PC-9 (cell line): ENCODE results near the gene APH1A. TPM values are rescaled to one million over a fixed set of nuclear protein-coding genes. Genes with fewer than 3 reads are reported as not detected.

Experiments
- BruUV-seq: library from RNA; stranded (reverse); fragments of 400-500 nt; replicated peaks from 2 replicates; lab custom pipeline; 2021; lab: Mats Ljungman, UMichigan
- CTCF ChIA-PET: fragments of 300-600 bp; sonication (Branson Sonifier 250); formaldehyde crosslinking; loops from one replicate; lab custom pipeline; 2022; ENCODE audit warnings: antibody characterized with exemption; lab: Charles Lee
- POLR2A ChIA-PET: fragments of 300-600 bp; sonication (Branson Sonifier 250); formaldehyde crosslinking; loops from one replicate; lab custom pipeline; 2022; ENCODE audit warnings: antibody characterized with exemption; ENCODE audit not compliant: unreplicated experiment; lab: Charles Lee
- DNase-seq, 2 experiments: peaks; one replicate each; pipeline versions ENCODE4 v3.0.0 to v3.0.0-alpha.2; 2015 to 2022; ENCODE audit warnings: mixed read lengths in 1 of 2
- H2AFZ ChIP-seq: fragments of 200-600 bp; sonication (generic); 2 replicates; pipeline ENCODE4 v1.8.1; 2017; ENCODE audit warnings: antibody characterized with exemption
- H3F3A ChIP-seq: fragments of 200-600 bp; sonication (generic); 2 replicates; pipeline ENCODE4 v1.8.1; 2017; ENCODE audit warnings: antibody characterized with exemption, mild to moderate bottlenecking, low read depth; ENCODE audit not compliant: insufficient read depth
- H3K27ac ChIP-seq: fragments of 200-600 bp; sonication (generic); 2 replicates; pipeline ENCODE4 v1.6.1; 2016; ENCODE audit warnings: mixed run types
- H3K27me3 ChIP-seq: fragments of 200-600 bp; sonication (generic); 2 replicates; pipeline ENCODE4 v1.6.1; 2016; ENCODE audit warnings: low read depth, mixed run types; ENCODE audit not compliant: insufficient read depth
- H3K36me3 ChIP-seq: fragments of 200-600 bp; sonication (generic); 2 replicates; pipeline ENCODE4 v1.6.1; 2016; ENCODE audit warnings: low read depth, mixed run types
- H3K4me1 ChIP-seq: fragments of 200-600 bp; sonication (generic); replicated peaks from 2 replicates; pipeline ENCODE4 v1.6.1; 2016; ENCODE audit warnings: mixed run types; ENCODE audit not compliant: insufficient read depth
- H3K4me2 ChIP-seq: fragments of 200-600 bp; sonication (generic); 2 replicates; pipeline ENCODE4 v1.6.1; 2017; ENCODE audit warnings: mixed run types
- H3K4me3 ChIP-seq: fragments of 200-600 bp; sonication (generic); 2 replicates; pipeline ENCODE4 v1.6.1; 2016; ENCODE audit warnings: mixed run types
- H3K79me2 ChIP-seq: fragments of 200-600 bp; sonication (generic); 2 replicates; pipeline ENCODE4 v1.6.1; 2017; ENCODE audit warnings: low read depth, mixed run types
- H3K9me2 ChIP-seq: fragments of 200-600 bp; sonication (generic); 2 replicates; pipeline ENCODE4 v1.8.1; 2017; ENCODE audit warnings: mild to moderate bottlenecking; ENCODE audit not compliant: insufficient read depth
- H3K9me3 ChIP-seq: fragments of 200-600 bp; sonication (generic); 2 replicates; pipeline ENCODE4 v1.8.1; 2016; ENCODE audit warnings: low read depth; ENCODE audit not compliant: insufficient read depth
- H4K20me1 ChIP-seq: fragments of 200-600 bp; sonication (generic); 2 replicates; pipeline ENCODE4 v1.8.1; 2017; ENCODE audit not compliant: insufficient read depth
- EZH2 ChIP-seq: fragments of 200-600 bp; sonication (generic); IDR thresholded peaks from 2 replicates; pipeline ENCODE4 v1.8.0; 2017; ENCODE audit warnings: antibody characterized with exemption, low read depth
- intact Hi-C: fragments of 100-400 bp; cut with micrococcal nuclease; formaldehyde crosslinking; loops from one replicate; pipeline ENCODE4 v1.10.0; 2022; ENCODE audit not compliant: unreplicated experiment
- total RNA-seq: library from RNA; stranded (reverse); gene quantifications from 2 replicates; pipeline ENCODE4 v1.2.3, GENCODE V29; 2021
- TF ChIP-seq, protein P1 (sequence below): fragments of 200-600 bp; sonication (generic); conservative IDR thresholded peaks from 2 replicates; pipeline ENCODE4 v1.6.1; 2017; ENCODE audit warnings: mixed run types, antibody characterized with exemption, mild to moderate bottlenecking, moderate library complexity

APH1A gene
- total RNA-seq, 1 experiment from 2014 or later, result 173 TPM

DNA sequence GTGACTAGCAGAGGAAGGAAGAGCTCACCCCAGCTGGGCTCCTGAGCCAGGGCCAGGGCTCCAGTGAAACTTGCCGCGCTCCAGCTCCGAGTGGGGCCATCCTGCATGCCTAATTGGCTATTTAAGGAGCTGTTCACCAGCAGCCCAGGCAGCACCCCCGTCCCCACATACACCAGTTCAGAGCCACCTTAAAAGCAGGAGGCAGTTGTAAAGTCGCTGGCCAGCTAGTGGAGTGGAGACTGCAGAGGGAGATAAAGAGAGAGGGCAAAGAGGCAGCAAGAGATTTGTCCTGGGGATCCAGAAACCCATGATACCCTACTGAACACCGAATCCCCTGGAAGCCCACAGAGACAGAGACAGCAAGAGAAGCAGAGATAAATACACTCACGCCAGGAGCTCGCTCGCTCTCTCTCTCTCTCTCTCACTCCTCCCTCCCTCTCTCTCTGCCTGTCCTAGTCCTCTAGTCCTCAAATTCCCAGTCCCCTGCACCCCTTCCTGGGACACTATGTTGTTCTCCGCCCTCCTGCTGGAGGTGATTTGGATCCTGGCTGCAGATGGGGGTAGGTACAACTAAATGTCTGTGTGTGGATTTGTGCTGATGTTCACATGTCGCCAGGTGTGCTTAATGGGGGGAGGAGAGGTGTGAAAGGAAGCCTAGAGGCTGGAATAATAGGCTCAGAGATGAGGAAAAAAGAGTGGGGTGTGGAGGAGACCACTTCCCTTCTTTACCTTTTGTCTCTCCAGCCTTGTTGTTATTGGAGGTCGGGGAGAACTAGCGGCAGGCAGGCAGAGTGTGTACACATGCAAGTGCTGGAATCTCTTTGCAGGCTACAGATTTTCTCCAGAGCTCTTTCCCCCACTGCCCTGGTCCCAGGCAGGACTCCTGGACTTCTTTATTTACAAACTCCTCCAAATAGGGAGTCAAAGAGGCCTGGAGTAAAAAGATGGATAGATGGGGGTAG is 10.9 kb downstream of the APH1A start, which contains the start of gene CA14:
CA14 (plus strand) TSS at position 151 of the 962 bp plus-strand sequence; CDS start at position 506, 355 bp downstream.
- CTCF ChIA-PET, result no interaction called here
- Histone ChIP-seq H3K4me2 (no peak within 1 kb of the TSS), H3K9me2 (no peaks in the 10 kb centered on the region), H3K27ac (no peak within 1 kb of the TSS), H3K79me2 (no peaks in the 10 kb centered on the region), H2AFZ (no peak within 1 kb of the TSS), H3F3A (peaks cover 34% of the 10 kb centered on the region), H3K9me3 (no peaks in the 10 kb centered on the region), H3K4me1 (peaks cover 51% of the 10 kb centered on the region), H4K20me1 (no peaks in the 10 kb centered on the region), H3K4me3 (no peak within 1 kb of the TSS), H3K36me3 (no peaks in the 10 kb centered on the region), H3K27me3 (no peaks in the 10 kb centered on the region)
- POLR2A ChIA-PET, result interaction anchor here (0.6 kb wide), 2 partner anchors 7 to 439 kb away, joined by 3 read pairs; partner anchors contain the start of gene GOLPH3L
- intact Hi-C loops, result loop anchor here (5.0 to 10.0 kb wide), 6 partner anchors 64 to 899 kb away; partner anchors contain the start of genes CERS2, MINDY1, PRPF3 and PRUNE1
- no peak for DNase-seq
- TF ChIP-seq EZH2, result no peak
- TF ChIP-seq, protein P1, sequence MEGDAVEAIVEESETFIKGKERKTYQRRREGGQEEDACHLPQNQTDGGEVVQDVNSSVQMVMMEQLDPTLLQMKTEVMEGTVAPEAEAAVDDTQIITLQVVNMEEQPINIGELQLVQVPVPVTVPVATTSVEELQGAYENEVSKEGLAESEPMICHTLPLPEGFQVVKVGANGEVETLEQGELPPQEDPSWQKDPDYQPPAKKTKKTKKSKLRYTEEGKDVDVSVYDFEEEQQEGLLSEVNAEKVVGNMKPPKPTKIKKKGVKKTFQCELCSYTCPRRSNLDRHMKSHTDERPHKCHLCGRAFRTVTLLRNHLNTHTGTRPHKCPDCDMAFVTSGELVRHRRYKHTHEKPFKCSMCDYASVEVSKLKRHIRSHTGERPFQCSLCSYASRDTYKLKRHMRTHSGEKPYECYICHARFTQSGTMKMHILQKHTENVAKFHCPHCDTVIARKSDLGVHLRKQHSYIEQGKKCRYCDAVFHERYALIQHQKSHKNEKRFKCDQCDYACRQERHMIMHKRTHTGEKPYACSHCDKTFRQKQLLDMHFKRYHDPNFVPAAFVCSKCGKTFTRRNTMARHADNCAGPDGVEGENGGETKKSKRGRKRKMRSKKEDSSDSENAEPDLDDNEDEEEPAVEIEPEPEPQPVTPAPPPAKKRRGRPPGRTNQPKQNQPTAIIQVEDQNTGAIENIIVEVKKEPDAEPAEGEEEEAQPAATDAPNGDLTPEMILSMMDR, result no peak
- BruUV-seq, result no TSS peak

DNA sequence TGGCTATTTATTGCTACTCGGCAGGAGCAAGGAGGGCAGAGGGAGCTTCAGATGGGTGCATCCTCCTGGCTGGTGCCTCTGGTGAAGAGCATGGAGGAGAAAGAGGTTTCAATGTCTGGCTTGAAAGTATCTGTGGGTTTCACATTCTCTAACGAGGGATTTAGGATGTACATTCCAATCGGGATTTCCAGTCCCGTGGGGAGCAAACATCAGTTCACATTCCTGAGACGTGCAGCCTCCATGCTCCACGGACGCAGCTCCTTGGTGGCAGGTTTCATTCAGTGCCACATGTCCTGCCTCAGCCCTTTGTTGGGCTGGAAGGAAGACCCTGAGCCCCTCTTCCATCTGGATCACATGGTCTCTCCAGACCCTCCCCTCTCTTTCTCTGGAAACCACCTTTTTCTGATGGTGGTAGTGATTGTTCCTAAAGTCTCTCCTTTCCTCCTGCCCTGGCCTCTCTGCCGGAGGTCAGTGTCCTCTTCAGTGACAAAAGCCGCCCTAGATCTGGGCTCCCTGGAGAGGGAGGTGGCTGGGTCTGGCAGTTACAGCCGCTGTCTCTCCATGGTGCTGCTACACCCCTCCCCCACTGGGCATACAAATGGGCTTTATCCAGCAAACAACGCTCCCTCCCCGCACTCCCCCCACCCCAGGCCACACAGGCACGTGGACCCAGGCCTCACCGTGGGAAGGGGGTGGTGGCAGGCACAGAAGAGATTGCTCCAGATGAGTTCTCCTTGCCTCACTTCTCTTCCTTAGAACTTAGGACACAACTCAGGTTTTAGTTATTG is 12.1 kb downstream of the APH1A start:
- Histone ChIP-seq H4K20me1 (no peaks in the 10 kb centered on the region), H3K36me3 (no peaks in the 10 kb centered on the region), H3K27me3 (no peaks in the 10 kb centered on the region), H3K9me3 (no peaks in the 10 kb centered on the region), H3K79me2 (no peaks in the 10 kb centered on the region), H3K4me3 (no peak overlapping the region), H2AFZ (no peak overlapping the region), H3K9me2 (no peaks in the 10 kb centered on the region), H3F3A (peaks cover 22% of the 10 kb centered on the region), H3K4me2 (no peak overlapping the region), H3K27ac (no peak overlapping the region), H3K4me1 (peaks cover 39% of the 10 kb centered on the region)
- BruUV-seq, result no TSS peak
- CTCF ChIA-PET, result interaction anchor here (0.5 to 1.8 kb wide), 4 partner anchors 10 to 304 kb away, joined by 3 to 23 read pairs (median 5); partner anchors contain the start of gene PRPF3
- no peak for DNase-seq
- intact Hi-C loops, result loop anchor here (1.0 to 10.0 kb wide), 7 partner anchors 25 to 901 kb away; partner anchors contain the start of genes CERS2, MINDY1, PRPF3 and PRUNE1
- TF ChIP-seq EZH2, result no peak
- TF ChIP-seq, protein P1, result no peak
- POLR2A ChIA-PET, result interaction anchor here (0.6 kb wide), 1 partner anchor 18 kb away, joined by 3 read pairs; no protein-coding TSS in a partner anchor

DNA sequence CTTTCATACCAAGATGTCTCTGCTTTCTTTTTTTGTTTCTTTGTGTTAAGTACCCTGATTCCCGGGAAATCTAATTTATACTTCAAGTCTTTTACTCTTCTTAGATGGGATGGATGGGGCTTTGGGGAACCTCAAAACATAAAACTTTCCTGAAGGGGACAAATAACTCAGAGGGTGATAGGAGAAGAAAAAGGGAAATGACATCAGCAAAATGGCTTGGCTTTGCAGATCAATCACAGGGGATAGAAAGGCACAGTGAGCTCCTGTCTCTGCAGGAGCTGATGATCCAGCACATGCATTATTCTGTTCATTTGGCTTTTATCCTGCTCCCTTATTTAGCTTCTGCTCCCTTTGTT is 12.6 kb downstream of the APH1A start:
- POLR2A ChIA-PET, result interaction anchor here (0.6 kb wide), 1 partner anchor 19 kb away, joined by 3 read pairs; no protein-coding TSS in a partner anchor
- H3K4me2 ChIP-seq, result peak overlapping the region; percentile 47
- H4K20me1 ChIP-seq, result no peaks in the 10 kb centered on the region
- no peak overlapping the region for H2AFZ ChIP-seq
- TF ChIP-seq EZH2, result no peak
- TF ChIP-seq, protein P1, result no peak; the same call in 1 of the 2 replicates
- no peak for DNase-seq
- H3K4me1 ChIP-seq, result peaks cover 34% of the 10 kb centered on the region
- no peaks in the 10 kb centered on the region for H3K79me2 ChIP-seq
- no peak overlapping the region for H3K4me3 ChIP-seq
- no TSS peak for BruUV-seq
- H3K9me3 ChIP-seq, result no peaks in the 10 kb centered on the region
- no peak overlapping the region for H3K27ac ChIP-seq
- CTCF ChIA-PET, result interaction anchor here (0.5 to 1.8 kb wide), 6 partner anchors 9 to 805 kb away, joined by 3 to 23 read pairs (median 5); partner anchors contain the start of gene PRPF3
- no peaks in the 10 kb centered on the region for H3K27me3 ChIP-seq
- H3F3A ChIP-seq, result peaks cover 17% of the 10 kb centered on the region
- intact Hi-C loops, result loop anchor here (1.0 to 10.0 kb wide), 7 partner anchors 25 to 901 kb away; partner anchors contain the start of genes CERS2, MINDY1, PRPF3 and PRUNE1
- no peaks in the 10 kb centered on the region for H3K9me2 ChIP-seq
- H3K36me3 ChIP-seq, result no peaks in the 10 kb centered on the region
